Activated CD8-positive, alpha-beta memory T cell treated with anti-CD3 and anti-CD28 coated beads for 36 hours (primary cell): ENCODE results near the gene ABCA2. TPM values are rescaled to one million over a fixed set of nuclear protein-coding genes. Genes with fewer than 3 reads are reported as not detected.

Source experiments
- CTCF ChIA-PET: fragments of 350-600 bp; sonication (Branson Sonifier 250); formaldehyde crosslinking; loops from one replicate; lab custom pipeline; 2021; ENCODE audit warnings: antibody characterized with exemption; lab: Charles Lee
- POLR2A ChIA-PET: fragments of 350-600 bp; sonication (Branson Sonifier 250); formaldehyde crosslinking; loops from one replicate; lab custom pipeline; 2021; ENCODE audit warnings: antibody characterized with exemption; lab: Charles Lee
- total RNA-seq, 2 experiments: library from RNA; stranded (reverse); gene quantifications; one replicate each; pipeline ENCODE4 v1.2.3, GENCODE V29; 2021

Gene ABCA2
- total RNA-seq, 2 experiments from 2014 or later: 9.8 to 10.3 TPM

DNA sequence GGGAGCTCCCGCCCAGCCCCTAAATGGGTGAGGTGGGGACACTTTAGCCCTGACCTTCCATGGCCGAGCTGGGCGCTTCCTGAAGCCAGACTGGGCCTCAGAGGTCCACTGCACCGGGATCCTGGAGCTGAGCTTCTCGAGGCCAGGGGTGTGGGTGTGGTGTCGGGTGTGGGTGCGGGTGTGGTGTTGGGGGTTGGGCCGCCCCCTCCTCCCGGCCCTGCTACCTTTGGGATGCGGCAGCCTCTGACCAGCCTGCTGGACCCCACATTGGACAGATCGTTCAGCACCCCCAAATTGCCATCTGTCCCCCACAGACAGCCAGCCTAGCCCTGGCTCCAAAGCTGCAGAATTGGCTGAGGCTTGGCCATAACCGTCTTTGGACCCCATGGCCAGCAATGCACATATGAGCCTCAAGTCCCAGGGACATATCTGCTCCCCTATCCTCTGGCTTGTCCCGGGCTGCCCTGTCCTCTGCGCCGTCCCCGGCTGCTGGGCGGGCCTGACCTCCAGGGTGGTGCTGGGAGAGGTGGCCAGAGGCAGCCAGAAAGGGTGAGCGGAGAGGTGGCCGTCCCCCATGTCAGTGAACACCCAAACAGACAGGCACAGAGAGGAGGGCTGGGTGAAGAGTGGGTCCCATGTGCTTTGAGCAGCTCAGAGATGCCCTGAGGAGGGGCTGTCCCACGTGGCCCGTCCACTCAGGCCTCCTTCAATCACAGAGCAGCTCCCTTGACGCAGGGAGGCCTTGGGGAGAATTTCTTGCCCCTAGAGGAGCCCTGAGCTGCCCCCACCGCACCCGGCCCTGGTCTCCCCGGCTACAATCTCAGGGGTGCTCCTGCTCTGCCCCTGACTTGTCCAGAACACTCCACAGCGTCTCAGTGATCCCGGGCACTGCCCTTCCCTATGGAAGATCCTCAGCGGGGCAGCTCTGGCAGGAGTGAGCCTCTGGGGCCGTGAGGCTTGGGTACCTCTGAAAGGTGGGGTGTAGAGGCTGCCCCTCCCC lies 54.1 kb downstream of the ABCA2 start:
- ChIA-PET CTCF (interaction anchor here (1.0 to 3.1 kb wide), 9 partner anchors 9 to 186 kb away, joined by 3 to 10 read pairs (median 5); partner anchors contain the start of genes FBXW5 and PAXX), POLR2A (no interaction called here)

DNA sequence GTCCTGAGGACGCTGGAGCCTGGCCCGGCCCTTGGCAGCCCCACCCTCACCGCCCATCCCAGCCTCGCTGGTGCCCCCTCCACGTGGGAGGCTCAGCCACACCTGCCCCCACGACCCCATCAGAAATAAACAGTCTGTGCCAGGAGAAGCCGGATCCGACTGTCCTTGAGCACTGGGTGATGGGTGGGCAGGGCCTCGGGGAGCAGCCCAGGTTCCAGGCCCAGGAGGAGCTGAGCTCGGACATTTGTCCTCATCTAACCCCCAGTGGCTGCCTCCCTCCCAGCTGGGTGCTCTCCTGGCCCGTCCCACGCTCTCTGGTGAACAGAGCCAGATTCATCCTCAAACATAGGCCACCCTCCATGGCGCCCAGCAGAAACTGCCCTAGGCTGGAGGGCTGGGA lies 55.3 kb downstream of the ABCA2 start:
- ChIA-PET POLR2A (no interaction called here), CTCF (interaction anchor here (1.0 to 1.3 kb wide), 2 partner anchors 29 to 32 kb away, joined by 3 read pairs; partner anchors contain the start of gene FBXW5)

DNA sequence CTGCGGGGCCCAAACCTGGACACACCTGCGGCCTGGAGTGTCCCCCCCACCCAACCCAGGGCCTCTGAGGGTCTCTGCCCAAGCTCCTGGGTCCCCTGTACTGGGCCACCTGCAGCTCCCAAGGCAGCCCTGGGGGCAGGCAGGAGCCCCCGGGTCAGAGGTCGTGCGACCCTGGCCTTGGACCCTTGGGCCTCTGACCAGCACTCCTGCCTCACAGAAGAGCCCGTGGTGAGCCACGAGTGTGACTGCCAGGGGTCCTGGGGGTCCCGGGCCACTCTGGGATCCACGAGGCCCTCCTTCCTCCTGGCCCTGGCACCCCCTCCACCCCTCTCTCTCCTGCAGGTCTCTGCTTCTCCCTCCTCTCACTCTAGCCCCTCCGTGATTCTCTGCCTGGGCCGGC lies 55.7 kb downstream of the ABCA2 start:
- POLR2A ChIA-PET: no interaction called here
- CTCF ChIA-PET: interaction anchor here (1.0 kb wide), 1 partner anchor 28 kb away, joined by 3 read pairs; the partner anchor contains the start of gene FBXW5

DNA sequence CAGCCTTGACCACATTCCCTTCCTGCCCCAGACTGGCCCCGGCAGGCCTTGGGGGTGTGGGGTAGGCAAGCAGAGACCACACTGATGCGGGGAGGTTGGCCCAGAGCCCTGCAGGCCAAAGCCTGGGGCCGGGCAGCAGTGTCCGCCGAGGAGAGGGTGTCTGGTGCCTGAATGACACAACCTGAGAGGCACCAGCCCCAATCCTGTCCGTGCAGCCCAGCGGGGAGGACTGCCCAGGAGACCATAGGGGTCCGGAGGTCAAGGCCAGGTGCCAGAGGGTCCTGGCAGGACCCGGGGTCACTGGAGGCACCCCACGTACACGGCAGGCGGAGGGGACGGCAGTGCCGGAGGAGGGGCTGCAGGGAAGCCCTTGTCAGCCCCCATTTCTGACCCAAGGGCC lies 56.3 kb downstream of the ABCA2 start:
- POLR2A ChIA-PET: no interaction called here
- CTCF ChIA-PET: no interaction called here

DNA sequence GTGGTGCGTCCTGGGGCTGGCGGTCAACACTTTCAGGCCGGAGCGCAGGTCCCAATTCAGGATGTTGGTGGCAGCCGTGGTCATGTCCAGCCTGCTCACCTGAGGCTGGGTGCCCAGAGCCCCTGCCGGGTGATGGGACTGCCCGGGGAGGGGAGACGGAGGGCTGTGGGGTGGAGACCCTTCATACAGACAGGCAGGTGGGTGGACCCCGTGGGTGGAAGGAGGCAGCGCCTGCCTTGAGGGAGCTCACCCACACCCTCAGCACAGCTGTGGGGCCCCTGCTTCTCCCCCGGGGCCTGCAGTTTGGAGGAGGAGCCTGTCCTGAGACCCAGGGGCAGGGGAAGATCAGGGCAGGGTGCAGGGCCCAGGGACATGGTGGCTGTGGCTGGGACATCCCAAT lies 57.7 kb downstream of the ABCA2 start:
- ChIA-PET POLR2A (interaction anchor here (1.0 kb wide), 1 partner anchor 17 kb away, joined by 5 read pairs; no protein-coding TSS in a partner anchor), CTCF (interaction anchor here (0.9 to 1.7 kb wide), 2 partner anchors 59 to 76 kb away, joined by 3 to 5 read pairs; no protein-coding TSS in a partner anchor)

DNA sequence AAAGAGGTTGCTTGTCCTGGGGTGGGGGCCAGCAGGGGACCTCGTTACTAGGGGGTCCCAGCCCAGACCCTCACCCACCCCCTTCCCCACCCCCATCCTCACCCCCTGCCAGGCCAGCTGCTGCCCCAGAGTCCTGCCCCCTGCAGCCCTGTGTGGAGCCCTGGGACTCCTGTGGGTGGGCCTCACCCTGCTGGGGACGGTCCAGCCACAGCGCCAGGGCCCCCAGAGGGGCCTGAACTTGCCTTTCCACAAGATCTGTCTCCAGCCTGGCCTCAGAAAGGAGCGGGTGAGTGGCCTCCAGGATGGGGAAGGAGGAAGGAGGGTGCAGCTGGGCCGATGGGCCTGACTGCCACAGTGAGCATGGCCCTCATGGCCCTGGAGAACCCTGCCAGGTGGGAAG lies 58.3 kb downstream of the ABCA2 start:
- POLR2A ChIA-PET: no interaction called here
- CTCF ChIA-PET: interaction anchor here (1.7 kb wide), 1 partner anchor 60 kb away, joined by 5 read pairs; no protein-coding TSS in a partner anchor

DNA sequence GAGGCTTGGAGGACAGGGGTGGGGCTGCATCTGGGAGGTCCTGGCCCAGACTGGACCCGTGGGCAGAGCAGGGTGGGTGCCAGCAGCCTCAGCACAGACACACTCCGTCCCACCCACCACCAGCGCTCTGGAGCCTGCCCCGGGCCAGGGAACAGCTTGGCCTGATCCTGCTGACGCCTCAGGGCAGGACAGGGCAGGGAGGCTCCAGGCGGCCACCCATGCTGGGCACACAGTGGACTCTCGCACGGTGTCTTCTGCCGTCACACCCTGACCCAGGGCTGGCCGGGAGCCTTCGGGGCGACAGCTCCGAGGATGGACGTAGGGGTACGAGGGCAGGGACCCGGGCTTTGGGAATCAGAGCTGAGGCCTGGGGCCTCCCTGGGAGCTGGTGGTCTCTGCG lies 58.9 kb downstream of the ABCA2 start:
- ChIA-PET CTCF (interaction anchor here (1.7 to 2.1 kb wide), 2 partner anchors 9 to 61 kb away, joined by 5 read pairs; no protein-coding TSS in a partner anchor), POLR2A (no interaction called here)

DNA sequence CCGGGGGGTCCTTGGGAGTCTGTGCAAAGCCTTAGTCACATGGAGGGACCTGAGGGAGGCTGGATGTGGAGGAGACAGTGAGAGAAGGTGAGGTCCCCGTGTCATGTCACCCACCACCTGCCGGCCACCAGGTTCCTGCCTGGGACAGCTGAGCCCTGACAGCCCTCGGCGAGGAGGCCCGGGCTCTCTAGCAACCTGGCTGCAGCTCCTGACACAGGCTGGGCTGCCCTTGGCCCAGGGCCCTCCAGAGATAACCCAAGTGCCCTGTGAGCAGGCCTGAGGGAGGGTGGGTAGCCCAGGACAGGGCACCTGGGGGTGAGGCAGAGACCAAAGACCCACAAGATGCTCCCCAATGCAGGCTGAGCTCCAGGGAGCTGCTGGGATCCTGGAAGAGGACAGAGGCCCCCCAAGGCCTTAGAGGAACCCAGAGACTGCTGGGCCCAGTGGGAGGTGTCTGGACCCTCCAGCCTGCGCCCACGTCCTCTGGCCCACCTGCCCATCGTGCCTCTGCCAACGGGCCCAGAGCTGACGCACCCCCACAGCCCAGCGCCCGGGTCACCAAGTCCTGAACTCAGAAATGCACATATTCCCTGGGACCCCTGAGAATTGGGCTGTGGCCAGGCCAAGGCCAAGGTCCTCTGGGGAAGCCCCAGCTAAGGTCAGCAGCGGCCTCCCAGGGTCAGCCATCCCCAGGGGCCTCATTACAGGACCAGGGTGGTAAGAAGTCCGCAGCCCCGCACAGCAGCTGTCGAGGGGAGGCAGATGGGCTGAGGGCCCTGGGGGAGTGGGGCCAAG lies 59.5 kb downstream of the ABCA2 start:
- CTCF ChIA-PET: interaction anchor here (2.1 kb wide), 1 partner anchor 10 kb away, joined by 5 read pairs; no protein-coding TSS in a partner anchor

DNA sequence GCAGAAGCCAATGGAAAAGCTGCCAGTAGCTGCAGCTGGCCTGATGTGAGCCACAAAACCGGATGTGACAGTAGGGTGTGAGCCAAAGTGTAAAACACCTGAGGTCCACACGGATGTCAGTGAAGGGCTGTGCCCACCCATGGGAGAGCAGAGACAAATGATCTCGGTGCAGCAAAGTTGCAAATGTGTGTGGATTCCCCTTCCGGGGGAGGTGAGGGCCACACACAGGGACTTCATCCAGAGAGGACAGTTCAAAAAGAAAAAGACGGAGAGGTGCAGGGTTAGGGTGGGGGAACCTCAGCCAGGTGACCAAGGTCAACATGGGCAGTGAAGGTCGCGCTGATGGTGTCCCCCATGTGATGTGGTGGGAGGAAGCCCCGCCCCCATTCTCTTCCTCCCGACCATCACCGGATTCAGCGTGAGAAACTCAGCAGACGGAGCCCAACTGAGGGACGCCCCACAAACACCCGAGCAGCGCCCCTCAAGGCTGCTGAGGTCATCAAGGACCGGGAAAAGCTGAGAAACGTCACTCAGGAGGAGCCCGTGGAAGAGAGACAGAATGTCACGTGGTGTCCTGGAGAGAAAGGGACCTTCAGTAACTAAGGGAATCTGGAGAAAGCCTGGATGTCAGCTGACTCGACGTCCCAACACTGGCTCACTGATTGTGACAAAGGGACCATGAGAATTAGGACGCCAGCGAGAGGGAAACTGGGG lies 62.1 kb downstream of the ABCA2 start:
- ChIA-PET CTCF (interaction anchor here (0.6 to 1.5 kb wide), 6 partner anchors 13 to 214 kb away, joined by 3 to 5 read pairs (median 4); partner anchors contain the start of gene AJM1), POLR2A (no interaction called here)

More for the DNA sequence above, 59.5 kb downstream of the ABCA2 start:
- POLR2A ChIA-PET: no interaction called here

DNA sequence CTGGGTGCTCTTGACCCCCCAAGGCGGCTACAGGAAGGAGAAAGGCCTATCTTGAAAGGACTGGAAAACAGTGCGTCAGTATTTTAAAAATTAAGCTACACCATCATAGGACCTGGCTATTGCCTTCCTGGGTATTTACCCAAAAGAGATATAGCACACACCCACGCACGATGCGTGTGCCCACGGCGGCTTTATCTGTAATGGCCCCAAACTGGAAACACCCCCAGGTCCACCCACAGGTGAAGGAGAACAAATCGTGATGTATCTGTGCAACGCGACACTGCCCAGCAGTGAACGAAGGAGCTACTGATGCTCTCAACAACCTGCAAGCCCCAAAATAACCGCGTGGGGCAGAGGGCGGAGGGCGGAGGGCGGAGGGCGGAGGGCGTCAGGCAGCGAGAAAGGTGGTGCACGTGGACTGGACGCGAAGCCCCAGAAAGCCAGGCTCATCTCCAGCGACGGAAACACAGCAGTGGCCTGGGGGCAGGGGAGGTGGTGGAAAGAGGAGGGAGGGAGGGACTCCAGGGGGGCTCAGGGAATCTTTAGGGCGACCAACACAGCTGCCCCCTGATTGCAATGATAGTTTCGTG lies 63.1 kb downstream of the ABCA2 start:
- ChIA-PET POLR2A (no interaction called here), CTCF (interaction anchor here (1.0 to 1.4 kb wide), 5 partner anchors 11 to 123 kb away, joined by 3 to 8 read pairs (median 3); partner anchors contain the start of genes AJM1 and CLIC3)

DNA sequence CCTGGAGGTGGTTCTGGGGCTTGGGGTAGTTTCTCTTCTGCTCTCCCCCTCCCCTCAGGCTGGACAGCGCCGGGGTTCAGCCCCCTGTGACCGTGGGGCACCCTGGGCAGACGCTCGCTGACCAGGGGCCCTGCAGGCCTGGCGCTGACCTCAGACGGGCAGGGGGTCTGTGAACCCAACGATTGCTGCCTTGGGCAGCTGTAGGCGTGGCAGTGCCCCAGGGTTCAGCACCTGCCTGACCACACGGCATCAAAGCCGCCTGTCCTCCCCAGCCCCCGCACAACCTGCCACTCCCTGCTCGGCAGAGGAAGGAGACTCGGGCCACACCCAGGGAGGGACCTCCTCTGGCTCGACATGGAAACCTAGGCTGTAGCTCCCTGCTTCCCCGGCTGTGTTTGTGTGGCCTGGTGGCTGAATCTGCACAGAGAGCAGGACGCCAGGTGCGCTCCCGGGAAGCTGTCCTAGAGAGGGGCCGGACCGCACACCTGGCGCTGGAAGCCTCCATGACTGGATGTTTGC lies 63.8 kb downstream of the ABCA2 start:
- POLR2A ChIA-PET: no interaction called here
- CTCF ChIA-PET: interaction anchor here (1.0 to 1.4 kb wide), 5 partner anchors 11 to 122 kb away, joined by 3 to 8 read pairs (median 3); partner anchors contain the start of genes AJM1 and CLIC3

DNA sequence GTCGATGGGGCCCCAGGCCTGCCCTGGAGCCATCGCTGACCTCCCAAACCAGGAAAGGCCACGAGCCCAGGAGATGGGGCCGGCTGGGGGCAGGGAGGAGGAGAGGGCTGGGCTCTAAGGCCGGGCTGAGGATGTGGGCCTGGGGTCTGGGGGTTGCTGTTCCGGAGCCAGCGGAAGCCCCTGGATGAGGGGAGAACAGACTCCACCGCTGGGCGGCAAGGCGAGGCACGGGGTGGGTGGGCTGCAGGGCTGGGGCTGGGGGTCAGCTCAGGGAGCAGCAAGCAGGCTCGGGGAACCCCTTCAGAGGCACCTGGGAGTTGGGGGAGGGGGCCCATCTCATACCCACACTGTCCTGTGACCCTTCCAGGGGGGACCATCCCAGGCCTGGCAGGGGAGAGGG lies 64.3 kb downstream of the ABCA2 start:
- POLR2A ChIA-PET: no interaction called here
- CTCF ChIA-PET: interaction anchor here (1.4 kb wide), 1 partner anchor 71 kb away, joined by 4 read pairs; no protein-coding TSS in a partner anchor

DNA sequence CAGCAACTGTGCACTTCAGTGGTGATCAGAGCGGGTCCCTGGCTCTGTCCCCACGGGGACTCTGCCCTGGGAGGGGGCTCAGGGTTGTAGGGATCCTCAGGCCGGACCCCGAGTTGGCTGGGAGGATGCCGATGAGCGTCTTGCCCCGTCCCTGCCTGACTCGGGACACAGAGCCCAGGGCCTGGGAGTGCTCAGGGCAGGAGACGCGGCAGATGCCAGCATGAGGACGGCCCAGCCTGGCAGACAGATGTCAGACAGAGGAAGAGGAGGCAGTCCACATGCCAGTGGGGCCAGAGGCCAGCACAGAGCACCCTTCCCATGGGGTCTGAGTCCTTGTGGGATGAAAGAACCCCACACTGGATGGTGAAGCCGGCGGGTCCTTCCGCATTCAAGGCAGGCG lies 64.7 kb downstream of the ABCA2 start:
- POLR2A ChIA-PET: no interaction called here
- CTCF ChIA-PET: no interaction called here

DNA sequence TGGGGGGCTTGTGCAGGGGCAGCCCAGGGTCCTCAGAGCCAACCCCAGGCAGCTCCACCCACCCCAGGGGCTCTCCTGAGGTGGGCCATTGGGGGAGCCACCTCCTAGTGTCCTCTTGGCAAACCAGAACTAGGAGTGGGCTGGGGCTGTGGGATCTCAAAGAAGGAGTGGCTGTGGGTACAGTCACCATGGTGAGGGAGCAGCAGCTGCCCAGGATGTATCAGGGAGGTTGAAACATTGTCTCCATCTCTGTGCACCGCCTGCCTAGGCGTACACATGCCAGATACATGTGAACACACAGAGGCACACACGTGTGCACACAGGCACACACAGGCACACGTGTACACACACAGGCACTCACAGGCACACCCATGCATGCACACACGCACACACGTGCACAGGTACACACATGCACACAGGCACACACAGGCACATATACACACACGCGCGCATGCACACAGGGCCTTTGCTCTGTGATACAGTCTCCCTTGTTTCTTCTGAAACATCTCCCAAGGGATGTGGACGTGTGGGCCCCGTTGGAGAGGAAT lies 65.3 kb downstream of the ABCA2 start:
- POLR2A ChIA-PET: no interaction called here
- CTCF ChIA-PET: no interaction called here

DNA sequence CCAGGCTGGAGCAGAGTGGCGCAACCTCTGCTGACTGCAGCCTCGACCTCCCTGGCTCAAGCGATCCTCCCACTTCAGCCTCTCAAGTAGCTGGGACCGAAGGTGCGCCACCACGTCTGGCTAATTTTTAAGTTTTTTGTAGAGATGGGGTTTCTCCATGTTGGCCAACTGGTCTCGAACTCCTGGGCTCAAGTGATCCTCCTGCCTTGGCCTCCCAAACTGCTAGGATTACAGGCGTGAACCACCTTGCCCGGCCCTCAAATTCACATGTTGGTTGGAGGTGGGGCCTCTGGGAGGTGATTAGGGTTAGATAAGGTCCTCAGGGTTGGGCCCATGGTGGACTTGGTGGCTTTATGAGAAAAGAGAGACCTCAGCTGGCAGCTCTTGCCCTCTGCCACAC lies 65.9 kb downstream of the ABCA2 start:
- POLR2A ChIA-PET: no interaction called here

DNA sequence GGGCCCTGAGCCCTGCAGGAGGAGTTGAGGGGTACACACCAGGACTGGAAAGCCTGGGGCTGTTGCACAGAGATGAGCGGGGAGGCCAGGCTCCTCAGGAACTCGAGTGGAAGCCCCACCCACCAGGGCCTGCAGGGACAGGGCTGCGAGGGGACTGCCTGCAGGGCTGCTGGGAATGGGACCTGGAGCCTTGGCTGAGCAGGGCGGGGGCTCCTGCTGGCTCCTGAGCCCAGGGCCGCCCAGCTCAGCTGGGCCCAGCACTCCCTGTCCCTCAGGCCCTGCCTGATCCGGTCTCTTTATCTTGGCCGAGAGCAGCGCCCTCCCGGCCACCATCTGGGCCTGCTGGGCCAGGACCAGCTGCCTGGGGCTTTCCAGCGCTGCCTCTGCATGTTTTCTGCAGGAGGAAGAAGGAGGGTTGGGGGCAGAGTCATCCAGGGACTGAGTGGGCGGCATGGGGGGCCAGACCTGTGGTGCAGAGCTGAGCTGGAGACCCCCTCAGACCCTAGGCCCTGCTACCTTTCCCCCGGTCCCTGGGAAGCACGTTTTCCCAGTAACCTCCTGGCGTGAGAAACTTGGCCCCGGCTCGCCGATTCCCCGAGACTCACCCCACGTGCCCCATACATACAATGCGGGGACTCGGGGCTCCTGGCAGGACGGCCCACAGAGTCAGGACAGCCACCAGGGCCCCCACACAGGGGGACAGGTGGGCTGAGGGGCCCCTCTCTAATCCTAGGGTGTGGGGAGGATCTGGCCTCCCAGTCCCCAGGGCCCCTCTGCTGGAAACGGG lies 66.6 kb downstream of the ABCA2 start:
- ChIA-PET POLR2A (interaction anchor here (0.9 kb wide), 1 partner anchor 22 kb away, joined by 3 read pairs; no protein-coding TSS in a partner anchor), CTCF (interaction anchor here (1.3 kb wide), 1 partner anchor 13 kb away, joined by 3 read pairs; no protein-coding TSS in a partner anchor)

More for the DNA sequence above, 65.9 kb downstream of the ABCA2 start:
- CTCF ChIA-PET: interaction anchor here (1.3 kb wide), 1 partner anchor 14 kb away, joined by 3 read pairs; no protein-coding TSS in a partner anchor
